HG03457 (cell line): ENCODE measurements around the gene QTRT2.

Experiments
- ATAC-seq: cut with Tn5 transposase; IDR thresholded peaks from one replicate; pipeline ENCODE4 v1.9.1; 2021; ENCODE audit warnings: moderate number of reproducible peaks; ENCODE audit not compliant: unreplicated experiment

The QTRT2 gene

DNA sequence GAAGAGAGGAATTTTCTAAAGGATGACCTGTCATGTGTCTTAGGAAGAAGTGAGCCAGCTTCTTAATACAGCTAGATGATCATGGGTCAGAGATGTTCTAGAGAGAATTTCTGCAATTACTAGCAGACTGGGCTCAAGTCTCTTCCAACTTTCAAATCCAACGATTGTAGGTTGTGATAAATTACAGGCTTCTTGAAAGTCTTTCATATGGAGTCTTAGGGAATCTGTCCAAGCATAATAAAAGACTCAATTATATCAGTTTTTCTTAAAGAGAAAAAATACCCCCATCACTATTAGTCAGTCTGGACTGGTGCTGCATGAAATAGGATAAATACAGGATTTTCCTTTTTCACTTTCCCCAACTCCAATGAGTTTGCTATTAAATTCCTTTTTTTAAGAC is 63.2 kb downstream of the QTRT2 start:
- ATAC-seq = no peak

DNA sequence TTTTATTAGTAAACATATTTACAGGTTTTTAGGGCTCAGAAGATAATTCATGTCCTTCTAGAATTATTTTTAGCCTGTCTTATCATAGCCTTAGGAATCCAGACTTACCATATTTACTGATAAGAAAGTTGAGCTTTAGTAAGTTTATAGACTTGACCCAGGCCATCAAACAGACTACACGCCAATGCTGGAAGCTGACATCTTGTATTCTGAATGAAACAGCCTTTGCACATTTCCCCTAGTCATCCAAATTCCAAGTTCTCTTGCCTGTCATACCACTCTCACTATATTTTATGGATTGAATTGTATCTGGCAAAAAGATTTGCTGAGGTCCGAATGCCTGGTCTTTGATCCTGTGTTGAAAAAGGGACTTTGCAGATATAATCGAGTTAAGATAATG is 63.7 kb downstream of the QTRT2 start:
- no peak for ATAC-seq

DNA sequence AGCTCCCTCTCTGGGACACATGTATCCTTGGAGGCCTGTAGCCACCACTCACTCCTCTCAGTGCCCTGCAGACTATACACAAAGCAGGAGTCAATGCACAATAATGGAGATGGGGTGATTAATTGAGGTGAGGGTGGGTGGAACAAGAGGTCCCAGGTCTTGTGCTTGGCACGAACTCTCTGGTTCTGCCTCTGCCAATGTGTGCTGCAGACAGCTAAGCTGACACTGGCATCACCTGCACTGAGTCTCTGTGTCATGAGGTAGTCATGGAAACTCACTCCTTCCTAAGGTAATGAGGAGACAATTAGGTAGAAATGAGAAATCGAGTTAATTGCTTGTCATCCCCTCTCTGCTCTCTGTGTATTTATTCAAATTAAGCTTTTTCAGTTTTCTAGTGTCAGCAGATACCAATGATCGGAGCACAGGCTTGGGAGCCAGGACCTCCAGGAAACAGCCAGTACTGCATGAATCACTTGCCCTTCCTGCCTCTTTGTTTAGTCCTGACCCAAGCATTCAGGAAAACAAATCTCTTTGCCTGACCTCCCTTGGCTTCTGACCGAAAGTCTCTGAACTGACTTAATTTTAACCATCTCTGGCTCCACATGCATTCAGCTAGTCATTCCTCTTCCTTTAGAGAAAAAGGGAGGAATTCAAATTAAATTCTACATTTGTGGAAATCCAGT is 65.6 kb downstream of the QTRT2 start:
- ATAC-seq = no peak

DNA sequence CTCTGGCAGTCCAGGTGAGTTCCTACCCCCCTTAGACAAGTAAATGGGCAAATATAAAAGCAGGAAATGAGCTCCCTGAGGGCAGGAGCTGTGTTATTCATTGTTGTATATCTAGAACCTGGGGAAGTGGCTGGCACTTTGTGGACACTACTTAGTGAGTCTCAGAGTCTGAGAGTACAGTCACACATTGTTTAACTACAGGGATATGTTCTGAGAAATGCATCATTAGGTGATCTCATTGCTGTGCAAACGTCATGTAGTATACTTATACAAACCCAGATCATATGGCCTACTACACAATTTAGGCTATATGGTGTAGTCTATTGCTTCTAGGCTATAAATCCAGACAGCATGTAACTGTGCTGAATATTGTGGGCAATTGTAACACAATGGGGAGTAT is 69.9 kb downstream of the QTRT2 start:
- no peak for ATAC-seq

DNA sequence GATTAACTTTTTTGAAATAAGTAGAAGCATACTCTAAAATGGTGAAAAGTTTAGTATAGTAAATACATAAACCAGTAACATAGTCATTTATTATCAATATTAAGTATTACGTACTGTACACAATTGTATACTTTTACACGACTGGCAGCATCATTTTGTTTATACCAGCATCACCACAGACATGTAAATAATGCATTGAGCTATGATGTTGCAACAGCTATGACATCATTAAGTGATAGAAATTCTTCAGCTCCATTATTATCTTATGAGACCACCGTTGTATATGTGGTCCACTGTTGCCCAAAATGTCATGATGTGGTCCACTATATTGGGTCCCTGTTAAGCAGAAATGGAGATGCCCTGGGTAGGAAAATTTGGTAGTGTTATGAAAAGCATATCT is 71.0 kb downstream of the QTRT2 start:
- no peak for ATAC-seq

DNA sequence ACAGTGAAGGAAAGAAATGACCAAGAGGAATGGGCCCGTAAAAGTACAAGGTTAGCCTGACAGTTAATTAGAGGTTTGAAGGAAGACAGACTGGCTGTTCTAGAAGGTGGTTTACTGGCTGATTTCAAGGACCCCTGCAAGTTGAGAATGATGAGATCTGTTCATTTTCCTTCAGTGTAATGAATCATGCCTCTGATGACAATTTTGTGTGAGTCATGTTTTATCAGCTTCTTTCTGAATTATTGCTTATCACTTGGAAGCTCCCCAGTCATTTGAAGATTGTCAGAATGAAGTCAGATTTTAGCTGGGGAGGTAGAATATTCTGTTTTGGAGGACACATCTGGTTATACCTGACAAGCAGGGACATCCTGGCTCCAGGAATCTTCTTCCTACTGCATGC is 71.7 kb downstream of the QTRT2 start:
- ATAC-seq = no peak

DNA sequence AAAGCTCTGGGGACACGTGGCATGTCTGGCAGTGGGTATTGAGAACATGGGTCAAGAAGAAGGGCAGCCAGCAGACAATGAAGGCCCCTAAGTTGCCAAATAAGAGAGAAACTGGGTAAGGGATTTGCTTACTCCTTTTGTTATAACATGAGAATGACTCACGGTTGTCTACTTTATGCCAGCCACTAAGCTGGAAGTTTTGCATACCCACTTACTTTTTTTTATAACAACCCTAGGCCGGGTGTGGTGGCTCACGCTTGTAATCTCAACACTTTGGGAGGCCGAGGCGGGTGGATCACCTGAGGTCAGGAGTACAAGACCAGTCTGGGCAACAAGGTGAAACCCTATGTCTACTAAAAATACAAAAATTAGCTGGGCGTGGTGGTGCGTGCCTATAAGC is 72.3 kb downstream of the QTRT2 start:
- ATAC-seq = no peak

DNA sequence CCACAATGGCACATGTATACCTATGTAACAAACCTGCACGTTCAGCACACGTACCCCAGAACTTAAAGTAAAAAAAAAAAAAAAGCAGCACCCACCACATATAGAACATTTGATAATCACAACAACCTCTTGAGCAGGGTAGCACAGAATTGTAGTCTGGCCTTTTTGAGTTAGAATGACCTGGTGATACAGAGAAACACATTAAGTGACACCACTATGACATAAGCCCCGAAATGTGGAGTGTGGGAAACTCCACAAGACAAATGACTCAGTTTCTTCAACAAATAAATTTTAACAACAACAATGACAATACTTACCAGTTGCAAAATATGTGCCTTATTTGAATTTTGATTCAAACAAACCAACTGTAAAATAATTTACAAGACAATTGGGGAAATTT is 76.0 kb downstream of the QTRT2 start:
- ATAC-seq = no peak

DNA sequence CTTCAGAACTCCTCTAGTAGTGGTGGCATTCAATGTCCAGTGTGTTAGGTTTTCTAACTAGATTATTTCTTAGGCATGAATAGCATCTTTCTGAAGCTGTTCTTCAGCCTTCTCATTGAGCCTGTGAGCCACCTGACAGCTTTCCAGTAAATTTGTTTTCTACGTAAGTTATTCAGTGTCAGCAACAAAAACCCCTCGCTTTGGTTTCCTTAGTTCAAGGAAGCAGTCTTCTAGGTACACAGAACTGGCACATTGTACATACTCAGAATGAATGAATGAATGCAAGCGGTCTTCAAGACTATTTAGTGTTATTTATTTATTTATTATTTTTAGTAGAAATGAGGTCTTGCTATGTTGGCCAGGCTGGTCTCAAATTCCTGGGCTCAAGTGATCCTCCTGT is 77.4 kb downstream of the QTRT2 start:
- ATAC-seq = no peak
